IMR-90 (cell line): ENCODE data around the gene EMC1.
"Not testable (repeated sequence)": the region's sequence is repeated elsewhere in the genome, so short reads cannot be mapped to it uniquely, and the experiment has no call there.

ENCODE experiments used
- CEBPB ChIP-seq: IDR thresholded peaks from 2 replicates; pipeline ENCODE4 v1.6.1; 2012; ENCODE audit warnings: low read depth, low read length, improper control_type of control experiment
- CHD1 ChIP-seq: IDR thresholded peaks from 2 replicates; pipeline ENCODE4 v1.6.1; 2012; ENCODE audit warnings: low read depth, low read length, improper control_type of control experiment
- FOS ChIP-seq: fragments of 150-350 bp; IDR thresholded peaks from 2 replicates; pipeline ENCODE4 v1.6.1; 2016; ENCODE audit warnings: low read depth, low read length
- MAFK ChIP-seq: IDR thresholded peaks from 2 replicates; pipeline ENCODE4 v1.6.1; 2012; ENCODE audit warnings: low read depth, low read length, improper control_type of control experiment
- MAZ ChIP-seq: IDR thresholded peaks from 2 replicates; pipeline ENCODE4 v1.6.1; 2012; ENCODE audit warnings: low read depth, mild to moderate bottlenecking, low read length, improper control_type of control experiment, moderate library complexity, borderline replicate concordance
- MXI1 ChIP-seq: IDR thresholded peaks from 2 replicates; pipeline ENCODE4 v1.6.1; 2012; ENCODE audit warnings: low read depth, mild to moderate bottlenecking, low read length, moderate library complexity, borderline replicate concordance
- POLR2A ChIP-seq: IDR thresholded peaks from 2 replicates; pipeline ENCODE4 v1.6.1; 2012; ENCODE audit warnings: mild to moderate bottlenecking, low read depth, low read length
- RAD21 ChIP-seq: IDR thresholded peaks from 2 replicates; pipeline ENCODE4 v1.6.1; 2012; ENCODE audit warnings: low read length, improper control_type of control experiment
- RCOR1 ChIP-seq: IDR thresholded peaks from 2 replicates; pipeline ENCODE4 v1.6.1; 2012; ENCODE audit warnings: mild to moderate bottlenecking, low read length, improper control_type of control experiment; ENCODE audit not compliant: insufficient replicate concordance
- SMC3 ChIP-seq: fragments of 150-350 bp; IDR thresholded peaks from 2 replicates; pipeline ENCODE4 v1.6.1; 2016; ENCODE audit warnings: low read depth, mild to moderate bottlenecking, antibody characterized with exemption, low read length, moderate library complexity
- USF2 ChIP-seq: fragments of 150-350 bp; IDR thresholded peaks from 2 replicates; pipeline ENCODE4 v1.6.1; 2017; ENCODE audit warnings: mild to moderate bottlenecking, antibody characterized with exemption, low read length, low read depth
- TF ChIP-seq, protein P1 (sequence below): conservative IDR thresholded peaks from 2 replicates; pipeline ENCODE4 v1.5.1; 2012; ENCODE audit warnings: mild to moderate bottlenecking, low read depth, low read length, improper control_type of control experiment
- TF ChIP-seq, protein P2 (sequence below): fragments of 150-350 bp; IDR thresholded peaks from 2 replicates; pipeline ENCODE4 v1.6.1; 2016; ENCODE audit warnings: low read depth, mild to moderate bottlenecking, low read length, moderate library complexity, borderline replicate concordance

- TF ChIP-seq, protein P1, sequence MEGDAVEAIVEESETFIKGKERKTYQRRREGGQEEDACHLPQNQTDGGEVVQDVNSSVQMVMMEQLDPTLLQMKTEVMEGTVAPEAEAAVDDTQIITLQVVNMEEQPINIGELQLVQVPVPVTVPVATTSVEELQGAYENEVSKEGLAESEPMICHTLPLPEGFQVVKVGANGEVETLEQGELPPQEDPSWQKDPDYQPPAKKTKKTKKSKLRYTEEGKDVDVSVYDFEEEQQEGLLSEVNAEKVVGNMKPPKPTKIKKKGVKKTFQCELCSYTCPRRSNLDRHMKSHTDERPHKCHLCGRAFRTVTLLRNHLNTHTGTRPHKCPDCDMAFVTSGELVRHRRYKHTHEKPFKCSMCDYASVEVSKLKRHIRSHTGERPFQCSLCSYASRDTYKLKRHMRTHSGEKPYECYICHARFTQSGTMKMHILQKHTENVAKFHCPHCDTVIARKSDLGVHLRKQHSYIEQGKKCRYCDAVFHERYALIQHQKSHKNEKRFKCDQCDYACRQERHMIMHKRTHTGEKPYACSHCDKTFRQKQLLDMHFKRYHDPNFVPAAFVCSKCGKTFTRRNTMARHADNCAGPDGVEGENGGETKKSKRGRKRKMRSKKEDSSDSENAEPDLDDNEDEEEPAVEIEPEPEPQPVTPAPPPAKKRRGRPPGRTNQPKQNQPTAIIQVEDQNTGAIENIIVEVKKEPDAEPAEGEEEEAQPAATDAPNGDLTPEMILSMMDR: not testable (repeated sequence)
- not testable (repeated sequence) for TF ChIP-seq MAFK, FOS, RCOR1, POLR2A, RAD21, MXI1, MAZ, SMC3, USF2, CEBPB, CHD1
- TF ChIP-seq, protein P2, sequence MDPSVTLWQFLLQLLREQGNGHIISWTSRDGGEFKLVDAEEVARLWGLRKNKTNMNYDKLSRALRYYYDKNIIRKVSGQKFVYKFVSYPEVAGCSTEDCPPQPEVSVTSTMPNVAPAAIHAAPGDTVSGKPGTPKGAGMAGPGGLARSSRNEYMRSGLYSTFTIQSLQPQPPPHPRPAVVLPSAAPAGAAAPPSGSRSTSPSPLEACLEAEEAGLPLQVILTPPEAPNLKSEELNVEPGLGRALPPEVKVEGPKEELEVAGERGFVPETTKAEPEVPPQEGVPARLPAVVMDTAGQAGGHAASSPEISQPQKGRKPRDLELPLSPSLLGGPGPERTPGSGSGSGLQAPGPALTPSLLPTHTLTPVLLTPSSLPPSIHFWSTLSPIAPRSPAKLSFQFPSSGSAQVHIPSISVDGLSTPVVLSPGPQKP: not testable (repeated sequence)
Observed at GRCh38 chr1:19285807-19286206, 34.5 kb upstream of the EMC1 start.
